Stimulated activated CD8-positive, alpha-beta memory T cell treated with anti-CD3 and anti-CD28 coated beads, Interleukin-12 subunit alpha, Interleukin-12 subunit beta, amount 100 ng/mL, for 24 hours (primary cell): Measurements from ENCODE around the gene ZNF8.
"Not testable (repeated sequence)": the region's sequence is repeated elsewhere in the genome, so short reads cannot be mapped to it uniquely, and the experiment has no call there.

Source experiments
- DNase-seq: peaks from one replicate; pipeline ENCODE4 v3.0.0-alpha.2; 2020; ENCODE audit errors: extremely low read depth

Gene ZNF8

GRCh38 chr19:58336216-58336615 lies 57.5 kb downstream of the ZNF8 start:
- no peak for DNase-seq

GRCh38 chr19:58336820-58337219 lies 58.1 kb downstream of the ZNF8 start:
- DNase-seq: no peak

- no peak for DNase-seq
Observed at GRCh38 chr19:58338336-58338735, 59.6 kb downstream of the ZNF8 start.

- DNase-seq: no peak
Observed at GRCh38 chr19:58338825-58339558, 60.2 kb downstream of the ZNF8 start.

GRCh38 chr19:58345558-58345957 lies 66.8 kb downstream of the ZNF8 start:
- DNase-seq: no peak

DNA sequence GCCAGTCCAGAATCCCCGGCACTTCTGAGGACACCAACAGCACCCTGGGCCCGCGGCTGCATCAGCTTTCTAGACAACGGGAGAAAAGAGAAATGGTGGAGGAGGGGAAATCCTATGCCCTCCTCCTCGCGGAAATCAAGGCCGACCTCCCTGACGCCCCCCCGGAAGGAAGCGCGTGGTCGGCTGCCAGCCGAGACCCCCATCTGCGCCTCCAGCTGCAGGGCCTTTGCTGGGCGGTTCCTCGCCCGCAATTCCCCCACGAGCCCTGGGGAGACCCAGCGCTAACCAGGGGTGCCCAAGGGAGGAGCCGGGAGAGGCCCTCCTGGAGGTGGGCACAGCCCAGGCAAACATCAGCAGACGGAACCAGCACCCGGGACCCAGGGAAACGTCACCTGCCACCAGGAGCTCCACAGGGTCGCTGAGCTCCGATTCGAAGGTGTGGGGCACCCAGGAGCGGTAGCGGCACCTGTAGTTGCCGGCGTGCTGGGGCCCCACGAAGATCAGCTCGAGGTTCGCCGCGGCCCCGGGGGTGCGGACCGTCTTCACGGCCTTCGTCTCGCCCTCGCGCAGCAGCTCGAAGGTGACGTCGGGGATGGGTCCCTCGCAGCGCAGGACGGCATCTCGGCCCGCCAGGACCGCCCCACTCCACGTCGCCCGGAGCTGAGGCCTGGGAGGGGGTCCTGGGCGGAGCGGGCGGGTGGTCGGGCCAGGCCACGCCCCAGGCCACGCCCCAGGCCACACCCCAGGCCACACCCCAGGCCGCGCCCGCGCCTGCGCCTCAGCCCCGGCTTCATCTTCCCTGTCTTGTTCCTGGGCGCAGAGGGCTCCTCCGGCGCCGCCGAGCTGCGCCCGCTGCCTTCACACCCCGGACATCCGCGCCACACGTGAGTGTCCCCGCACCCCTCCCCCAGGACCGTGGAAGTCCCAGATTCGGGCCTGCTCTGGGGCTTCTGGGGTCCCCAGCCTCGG lies 68.5 kb downstream of the ZNF8 start:
- no peak for DNase-seq

DNA sequence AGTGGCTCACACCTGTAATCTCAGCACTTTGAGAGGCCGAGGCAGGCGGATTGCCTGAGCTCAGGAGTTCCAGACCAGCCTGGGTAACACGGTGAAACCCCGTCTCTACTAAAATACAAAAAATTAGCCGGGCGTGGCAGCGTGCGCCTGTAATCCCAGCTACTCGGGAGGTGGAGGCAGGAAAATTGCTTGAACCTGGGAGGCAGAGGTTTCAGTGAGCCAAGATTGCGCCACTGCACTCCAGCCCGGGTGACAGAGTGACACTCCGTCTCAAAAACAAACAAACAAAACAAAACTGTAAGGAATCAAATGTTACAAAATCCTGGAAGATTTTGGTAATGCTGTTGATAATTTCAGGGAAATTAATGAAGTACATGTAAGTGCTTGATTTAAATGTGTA lies 69.3 kb downstream of the ZNF8 start:
- not testable (repeated sequence) for DNase-seq

GRCh38 chr19:58349590-58349989 lies 70.8 kb downstream of the ZNF8 start:
- no peak for DNase-seq

DNA sequence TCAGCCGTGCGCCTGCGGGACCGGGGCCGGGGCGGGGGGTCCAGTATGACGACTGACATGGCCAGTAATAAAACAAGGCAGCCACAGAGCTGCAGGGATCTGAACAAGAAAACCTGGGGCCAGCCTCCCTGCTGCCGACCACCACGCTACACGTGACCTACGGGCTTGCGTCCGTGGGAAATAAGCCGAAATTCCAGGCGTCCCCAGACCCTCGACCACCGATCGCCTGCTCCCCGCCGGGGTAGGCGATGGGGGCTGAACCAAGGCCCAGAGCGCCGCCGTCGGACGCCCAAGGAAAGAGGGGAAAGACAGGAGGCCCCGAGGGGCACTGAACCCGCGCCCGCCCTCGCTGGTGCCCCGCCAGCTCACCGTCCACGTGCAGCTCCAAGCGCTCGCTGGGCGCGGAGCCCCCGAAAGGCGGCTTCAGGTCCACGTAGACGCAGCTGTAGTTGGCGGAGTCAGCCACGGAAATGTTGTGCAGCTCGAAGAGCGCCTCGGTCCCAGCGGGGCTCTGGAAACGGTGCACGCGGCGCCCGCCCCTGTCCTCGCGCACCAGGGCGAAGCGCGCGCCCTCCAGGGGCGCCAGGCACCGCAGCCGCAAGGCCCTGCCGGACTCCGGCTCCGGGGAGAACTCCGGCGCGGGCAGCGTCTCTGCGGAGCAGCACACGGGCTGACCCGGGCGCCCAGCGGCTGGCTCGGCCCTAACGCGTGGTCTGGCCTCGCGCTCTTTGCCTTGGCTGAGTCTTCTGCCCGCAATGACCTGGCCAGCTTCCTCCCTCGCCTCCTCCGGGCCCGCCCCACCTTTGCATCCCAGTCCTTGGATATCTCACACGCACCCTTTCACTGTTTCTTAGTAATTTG lies 71.5 kb downstream of the ZNF8 start:
- no peak for DNase-seq

DNA sequence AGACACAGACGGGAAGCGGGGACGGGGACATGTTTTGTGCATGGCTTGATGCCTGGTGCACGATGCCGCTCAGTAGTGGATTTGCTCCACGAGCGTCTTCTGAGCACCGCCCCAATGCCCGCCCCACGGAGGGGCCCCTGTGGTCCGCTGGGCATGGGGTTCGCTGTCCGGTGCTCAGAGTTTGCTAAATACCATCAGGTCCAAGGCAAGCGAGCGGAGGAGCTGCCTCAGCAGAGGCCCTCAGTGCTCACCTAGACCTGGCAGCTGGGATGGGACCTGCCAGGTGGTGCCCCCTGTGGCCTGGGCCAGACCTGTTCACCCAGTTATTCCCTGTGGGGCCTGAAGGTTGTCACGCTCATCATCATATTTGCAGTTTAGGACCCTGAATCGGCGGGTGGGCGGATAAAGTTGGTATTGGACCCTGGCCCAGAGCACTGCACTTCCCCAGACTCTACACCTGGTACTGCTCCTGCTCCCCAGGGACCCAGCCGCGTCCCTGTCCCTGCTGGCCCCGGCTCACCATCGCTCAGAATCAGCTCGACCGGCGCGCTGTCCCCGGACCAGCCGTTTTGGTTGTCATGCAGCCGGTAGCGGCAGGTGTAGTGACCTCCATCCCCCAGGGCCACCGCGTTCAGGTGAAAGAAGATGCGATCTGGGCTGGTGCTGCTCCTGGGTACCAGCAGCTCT lies 72.3 kb downstream of the ZNF8 start:
- DNase-seq: no peak

DNA sequence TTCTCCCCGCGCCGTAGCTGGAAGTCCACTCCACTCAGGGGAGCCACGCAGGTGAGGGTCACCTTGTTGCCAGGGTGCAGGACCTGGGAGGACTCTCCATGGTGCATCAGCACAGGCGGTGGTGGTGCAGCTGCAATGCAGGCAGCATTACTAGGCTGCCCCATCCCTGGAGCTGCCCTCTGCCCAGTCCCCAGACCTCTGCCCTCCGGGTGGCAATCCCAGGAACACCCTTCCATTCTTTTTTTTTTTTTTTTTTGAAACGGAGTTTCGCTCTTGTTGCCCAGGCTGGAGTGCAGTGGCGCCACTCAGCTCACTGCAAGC lies 72.8 kb downstream of the ZNF8 start:
- DNase-seq: no peak

- DNase-seq: no peak
Observed at GRCh38 chr19:58351990-58352755, 73.4 kb downstream of the ZNF8 start.
